CD14-positive monocyte (primary cell): Measurements from ENCODE around the gene SLC7A10. TPM values are rescaled to one million over a fixed set of nuclear protein-coding genes. Genes with fewer than 3 reads are reported as not detected.

Source experiments
- DNase-seq, 3 donors: peaks; one replicate each; pipeline ENCODE4 v3.0.0-alpha.2; 2011 to 2022
- H2AFZ ChIP-seq: 2 replicates; pipeline ENCODE4 v1.6.0; 2012; ENCODE audit warnings: mild to moderate bottlenecking, low read depth, low read length, inconsistent platforms; ENCODE audit not compliant: insufficient read depth, poor library complexity, severe bottlenecking
- H3K27ac ChIP-seq, 2 donors: 1 replicate in 1 of 2; 2 replicates in 1 of 2; pipeline ENCODE4 v1.5.1; 2012 to 2013; ENCODE audit warnings: low read length in 2 of 2, control low read depth in 1 of 2, inconsistent platforms in 1 of 2, low read depth in 1 of 2, mild to moderate bottlenecking in 1 of 2
- H3K27me3 ChIP-seq, 2 donors: one replicate each; pipeline versions ENCODE4 v1.6.0 to v1.6.1; 2011 to 2013; ENCODE audit warnings: low read length in 2 of 2; ENCODE audit not compliant: control insufficient read depth in 2 of 2, insufficient read depth in 2 of 2
- H3K36me3 ChIP-seq, 2 donors: replicated peaks in 1 of 2; 1 replicate in 1 of 2; 2 replicates in 1 of 2; pipeline versions ENCODE4 v1.5.1 to v1.6.1; 2012 to 2013; ENCODE audit warnings: low read length in 2 of 2, control low read depth in 1 of 2, inconsistent platforms in 1 of 2, mild to moderate bottlenecking in 1 of 2; ENCODE audit not compliant: insufficient read depth in 2 of 2, control insufficient read depth in 1 of 2
- H3K4me1 ChIP-seq, 2 donors: 1 replicate in 1 of 2; 2 replicates in 1 of 2; pipeline versions ENCODE4 v1.5.1 to v1.6.1; 2012 to 2013; ENCODE audit warnings: low read length in 2 of 2, control low read depth in 1 of 2, inconsistent platforms in 1 of 2, mild to moderate bottlenecking in 1 of 2, moderate library complexity in 1 of 2; ENCODE audit not compliant: insufficient read depth in 2 of 2, control insufficient read depth in 1 of 2
- H3K4me2 ChIP-seq: replicated peaks from 2 replicates; pipeline ENCODE3; 2012; ENCODE audit warnings: low read length, moderate library complexity, mild to moderate bottlenecking; ENCODE audit not compliant: poor library complexity, severe bottlenecking; ENCODE audit errors: extremely low read depth
- H3K4me3 ChIP-seq, 3 experiments: fragments of 200-600 bp in 1 of 3; sonication (generic) in 1 of 3; replicated peaks in 1 of 3; 1 replicate in 2 of 3; 2 replicates in 1 of 3; pipeline ENCODE4 v1.5.1; 2011 to 2013; ENCODE audit warnings: low read length in 3 of 3, mild to moderate bottlenecking in 3 of 3, control low read depth in 2 of 3, low read depth in 2 of 3, inconsistent platforms in 1 of 3, moderate library complexity in 1 of 3
- H3K79me2 ChIP-seq: 2 replicates; pipeline ENCODE4 v1.6.0; 2012; ENCODE audit warnings: mild to moderate bottlenecking, control low read depth, inconsistent platforms, low read length, moderate library complexity; ENCODE audit not compliant: insufficient read depth
- H3K9ac ChIP-seq: 2 replicates; pipeline ENCODE4 v1.6.0; 2017; ENCODE audit warnings: low read length, mild to moderate bottlenecking; ENCODE audit not compliant: insufficient read depth, poor library complexity, severe bottlenecking
- H3K9me3 ChIP-seq, 2 donors: replicated peaks in 1 of 2; 1 replicate in 1 of 2; 2 replicates in 1 of 2; pipeline versions ENCODE4 v1.5.1 to v1.6.1; 2012 to 2013; ENCODE audit warnings: low read length in 2 of 2, control low read depth in 1 of 2; ENCODE audit not compliant: control insufficient read depth in 1 of 2, insufficient read depth in 1 of 2
- H4K20me1 ChIP-seq: 2 replicates; pipeline ENCODE4 v1.6.0; 2012; ENCODE audit warnings: mild to moderate bottlenecking, low read length, control low read depth, moderate library complexity; ENCODE audit not compliant: insufficient read depth
- H3K27ac Mint-ChIP-seq, 7 donors: one replicate each; pipeline ENCODE4 v1.8.0; 2020; ENCODE audit warnings: mild to moderate bottlenecking in 7 of 7, mixed read lengths in 7 of 7, moderate library complexity in 6 of 7, inconsistent platforms in 2 of 7
- H3K27me3 Mint-ChIP-seq, 3 donors: one replicate each; pipeline ENCODE4 v1.8.0; 2021 to 2022; ENCODE audit warnings: low read depth in 3 of 3, mild to moderate bottlenecking in 3 of 3, mixed read lengths in 3 of 3, moderate library complexity in 3 of 3, inconsistent platforms in 1 of 3
- H3K36me3 Mint-ChIP-seq, 2 donors: one replicate each; pipeline ENCODE4 v1.8.0; 2020; ENCODE audit warnings: mixed read lengths in 2 of 2, inconsistent platforms in 1 of 2, mild to moderate bottlenecking in 1 of 2
- H3K4me1 Mint-ChIP-seq: one replicate; pipeline ENCODE4 v1.8.0; 2020; ENCODE audit warnings: mild to moderate bottlenecking, mixed read lengths
- H3K4me3 Mint-ChIP-seq, 2 donors: one replicate each; pipeline ENCODE4 v1.8.0; 2020; ENCODE audit warnings: mild to moderate bottlenecking in 2 of 2, mixed read lengths in 2 of 2, moderate library complexity in 1 of 2
- H3K9me3 Mint-ChIP-seq, 7 donors: one replicate each; pipeline ENCODE4 v1.8.0; 2020 to 2022; ENCODE audit warnings: mixed read lengths in 7 of 7, mild to moderate bottlenecking in 6 of 7, moderate library complexity in 6 of 7, inconsistent platforms in 2 of 7
- WGBS: methylation state at CpG from one replicate; pipeline ENCODE4 v1.1.5; 2013; ENCODE audit warnings: missing lambda C conversion rate; ENCODE audit not compliant: insufficient coverage; 5-methylcytosine and 5-hydroxymethylcytosine counted together
- intact Hi-C, 2 donors: fragments of 100-400 bp; cut with micrococcal nuclease; formaldehyde crosslinking; loops; one replicate each; pipeline versions ENCODE4 v1.15.0 to v1.15.1; 2023
- polyA plus RNA-seq, 3 donors: library from polyadenylated mRNA; depleted of rRNA in 1 of 3; unstranded in 2 of 3; stranded (reverse) in 1 of 3; fragments of 300-500 nt in 2 of 3; fragments of >200 nt in 1 of 3; fragmentation: Illumina TruSeq in 2 of 3; gene quantifications; 1 replicate in 2 of 3; 2 replicates in 1 of 3; pipeline ENCODE4 v1.2.3, GENCODE V29; 2012 to 2021
- TF ChIP-seq, protein P1 (sequence below): fragments of 200-600 bp; IDR thresholded peaks from one replicate; pipeline ENCODE4 v1.8.0; 2022; ENCODE audit warnings: antibody characterized with exemption, mild to moderate bottlenecking

SLC7A10 gene
- polyA plus RNA-seq, 3 donors = 0.52 TPM; not detected in 2

- Mint-ChIP-seq H3K9me3 (peaks cover 0 to 5% (median 2%) of the 10 kb centered on the region in 7 donors), H3K27ac (no peak overlapping the region), H3K4me1 (peaks cover 44% of the 10 kb centered on the region), H3K4me3 (no peak overlapping the region), H3K36me3 (no peaks in the 10 kb centered on the region), H3K27me3 (no peaks in the 10 kb centered on the region)
- 97% methylated on average over 6 of the region's 7 CpGs for WGBS
- no peak overlapping the region for H2AFZ ChIP-seq
- TF ChIP-seq, protein P1, sequence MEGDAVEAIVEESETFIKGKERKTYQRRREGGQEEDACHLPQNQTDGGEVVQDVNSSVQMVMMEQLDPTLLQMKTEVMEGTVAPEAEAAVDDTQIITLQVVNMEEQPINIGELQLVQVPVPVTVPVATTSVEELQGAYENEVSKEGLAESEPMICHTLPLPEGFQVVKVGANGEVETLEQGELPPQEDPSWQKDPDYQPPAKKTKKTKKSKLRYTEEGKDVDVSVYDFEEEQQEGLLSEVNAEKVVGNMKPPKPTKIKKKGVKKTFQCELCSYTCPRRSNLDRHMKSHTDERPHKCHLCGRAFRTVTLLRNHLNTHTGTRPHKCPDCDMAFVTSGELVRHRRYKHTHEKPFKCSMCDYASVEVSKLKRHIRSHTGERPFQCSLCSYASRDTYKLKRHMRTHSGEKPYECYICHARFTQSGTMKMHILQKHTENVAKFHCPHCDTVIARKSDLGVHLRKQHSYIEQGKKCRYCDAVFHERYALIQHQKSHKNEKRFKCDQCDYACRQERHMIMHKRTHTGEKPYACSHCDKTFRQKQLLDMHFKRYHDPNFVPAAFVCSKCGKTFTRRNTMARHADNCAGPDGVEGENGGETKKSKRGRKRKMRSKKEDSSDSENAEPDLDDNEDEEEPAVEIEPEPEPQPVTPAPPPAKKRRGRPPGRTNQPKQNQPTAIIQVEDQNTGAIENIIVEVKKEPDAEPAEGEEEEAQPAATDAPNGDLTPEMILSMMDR = no peak
- no peak overlapping the region for H3K9ac ChIP-seq
- H3K9me3 ChIP-seq = peaks cover 0 to 4% of the 10 kb centered on the region in 2 donors
- peaks cover 52 to 54% of the 10 kb centered on the region in 2 donors for H3K4me1 ChIP-seq
- H3K27me3 ChIP-seq = no peaks in the 10 kb centered on the region
- no peak overlapping the region for H3K4me3 ChIP-seq
- intact Hi-C loops = no loop called here
- no peak for DNase-seq
- no peak overlapping the region for H3K27ac ChIP-seq
- H3K36me3 ChIP-seq = no peaks in the 10 kb centered on the region
- no peak overlapping the region for H3K4me2 ChIP-seq
- H3K79me2 ChIP-seq = no peaks in the 10 kb centered on the region
- H4K20me1 ChIP-seq = no peaks in the 10 kb centered on the region
These were observed 30.6 kb upstream of the SLC7A10 start for GRCh38 chr19:33256261-33256660.

- peaks cover 40% of the 10 kb centered on the region for H3K4me1 Mint-ChIP-seq
- peak overlapping the region in 1 of 7 donors; percentile 30 for H3K27ac Mint-ChIP-seq
- no peak overlapping the region for H3K4me3 ChIP-seq
- no peaks in the 10 kb centered on the region for H3K79me2 ChIP-seq
- H3K4me2 ChIP-seq = no peak overlapping the region
- H3K27ac ChIP-seq = no peak overlapping the region
- peaks cover 0 to 5% (median 2%) of the 10 kb centered on the region in 7 donors for H3K9me3 Mint-ChIP-seq
- TF ChIP-seq, protein P1 = no peak
- no peak for DNase-seq
- H3K4me1 ChIP-seq = peaks cover 48 to 49% of the 10 kb centered on the region in 2 donors
- H3K27me3 Mint-ChIP-seq = no peaks in the 10 kb centered on the region
- WGBS = 98% methylated on average over 6 of the region's 7 CpGs
- H3K9ac ChIP-seq = no peak overlapping the region
- H4K20me1 ChIP-seq = no peaks in the 10 kb centered on the region
- intact Hi-C loops = no loop called here
- H3K4me3 Mint-ChIP-seq = no peak overlapping the region
- H3K9me3 ChIP-seq = peaks cover 0 to 4% of the 10 kb centered on the region in 2 donors
- no peaks in the 10 kb centered on the region for H3K36me3 ChIP-seq
- H2AFZ ChIP-seq = no peak overlapping the region
- no peaks in the 10 kb centered on the region for H3K27me3 ChIP-seq
- no peaks in the 10 kb centered on the region for H3K36me3 Mint-ChIP-seq
These were observed 30.1 kb upstream of the SLC7A10 start for GRCh38 chr19:33255781-33256180.
